Measurements from ENCODE around the gene FBN2.
"Not testable (repeated sequence)": the region's sequence is repeated elsewhere in the genome, so short reads cannot be mapped to it uniquely, and the experiment has no call there.

The FBN2 gene

GRCh38 chr5:128328007-128328406, 210.0 kb downstream of the FBN2 start:
- no peak for ATAC-seq
- TF ChIP-seq CREB5 (CRISPR knock-in tag; IDR thresholded peaks at IDR 0.05; ENCODE audit: low read depth) (no peak), TCF4 (CRISPR knock-in tag; IDR thresholded peaks at IDR 0.05; ENCODE audit: borderline replicate concordance) (no peak), ZFP3 (CRISPR knock-in tag; IDR thresholded peaks at IDR 0.05) (no peak), RARB (CRISPR knock-in tag; IDR thresholded peaks at IDR 0.05) (no peak), ESRRG (CRISPR knock-in tag; IDR thresholded peaks at IDR 0.05) (no peak), ZNF565 (CRISPR knock-in tag; conservative IDR thresholded peaks at IDR 0.05; ENCODE audit: low read depth) (no peak), TSHZ2 (CRISPR knock-in tag; IDR thresholded peaks at IDR 0.05) (no peak), TOX (CRISPR knock-in tag; IDR thresholded peaks at IDR 0.05; ENCODE audit: borderline replicate concordance) (no peak), BACH2 (CRISPR knock-in tag; IDR thresholded peaks at IDR 0.05; ENCODE audit: borderline replicate concordance) (no peak), POU6F1 (CRISPR knock-in tag; IDR thresholded peaks at IDR 0.05; ENCODE audit: borderline replicate concordance, low read depth) (no peak), ARNTL (CRISPR knock-in tag; IDR thresholded peaks at IDR 0.05; ENCODE audit: borderline replicate concordance, low read depth) (no peak), SNAI2 (CRISPR knock-in tag; IDR thresholded peaks at IDR 0.05) (no peak), ZC3H10 (CRISPR knock-in tag; IDR thresholded peaks at IDR 0.05) (no peak), PATZ1 (CRISPR knock-in tag; IDR thresholded peaks at IDR 0.05; ENCODE audit: borderline replicate concordance) (no peak), ZNF70 (CRISPR knock-in tag; IDR thresholded peaks at IDR 0.05) (no peak), GLIS3 (CRISPR knock-in tag; IDR thresholded peaks at IDR 0.05) (no peak)

GRCh38 chr5:128321418-128321817, 216.6 kb downstream of the FBN2 start:
- not testable (repeated sequence) for ATAC-seq

- ATAC-seq = no peak
- TF ChIP-seq ZFP30 (CRISPR knock-in tag; IDR thresholded peaks at IDR 0.05) (no peak), OSR1 (CRISPR knock-in tag; IDR thresholded peaks at IDR 0.05) (no peak), ZNF70 (CRISPR knock-in tag; IDR thresholded peaks at IDR 0.05) (no peak), CSRNP3 (CRISPR knock-in tag; IDR thresholded peaks at IDR 0.05) (no peak)
Measured at GRCh38 chr5:128318691-128319090, 219.4 kb downstream of the FBN2 start.

- no peak for ATAC-seq
- no peak for TF ChIP-seq ZNF8 (CRISPR knock-in tag; IDR thresholded peaks at IDR 0.05)
- TF ChIP-seq CSRNP3 (CRISPR knock-in tag; IDR thresholded peaks at IDR 0.05) = no peak
- TF ChIP-seq RARB (CRISPR knock-in tag; IDR thresholded peaks at IDR 0.05) = no peak
- TF ChIP-seq CSDC2 (CRISPR knock-in tag; IDR thresholded peaks at IDR 0.05) = no peak
- no peak for TF ChIP-seq ZNF70 (CRISPR knock-in tag; IDR thresholded peaks at IDR 0.05)
- no peak for TF ChIP-seq ZFP3 (CRISPR knock-in tag; IDR thresholded peaks at IDR 0.05)
- TF ChIP-seq BACH2 (CRISPR knock-in tag; IDR thresholded peaks at IDR 0.05; ENCODE audit: borderline replicate concordance) = no peak
- TF ChIP-seq TSHZ2 (CRISPR knock-in tag; IDR thresholded peaks at IDR 0.05) = no peak
- no peak for TF ChIP-seq GLIS3 (CRISPR knock-in tag; IDR thresholded peaks at IDR 0.05)
- no peak for TF ChIP-seq CREB5 (CRISPR knock-in tag; IDR thresholded peaks at IDR 0.05; ENCODE audit: low read depth)
- TF ChIP-seq TCF4 (CRISPR knock-in tag; IDR thresholded peaks at IDR 0.05; ENCODE audit: borderline replicate concordance) = no peak
Measured at GRCh38 chr5:128317481-128317880, 220.6 kb downstream of the FBN2 start.

All from SK-N-SH treated with all-trans-retinoic acid at 6 μM for 48 hours (cell line).